Measurements from ENCODE around the gene KRTAP5-11.
"Not testable (repeated sequence)": the region's sequence is repeated elsewhere in the genome, so short reads cannot be mapped to it uniquely, and the experiment has no call there.

Gene KRTAP5-11

GRCh38 chr11:71580057-71581003, 2.3 kb downstream of the KRTAP5-11 start:
- peak; percentile 20 for DNase-seq

GRCh38 chr11:71579513-71579912, 3.2 kb downstream of the KRTAP5-11 start:
- not testable (repeated sequence) for DNase-seq

GRCh38 chr11:71577469-71578004, 5.1 kb downstream of the KRTAP5-11 start:
- no peak for DNase-seq

- DNase-seq, result not testable (repeated sequence)
Observed at GRCh38 chr11:71576688-71577465, 5.8 kb downstream of the KRTAP5-11 start.

- no peak for DNase-seq
Observed at GRCh38 chr11:71575723-71576424, 6.8 kb downstream of the KRTAP5-11 start.

DNA sequence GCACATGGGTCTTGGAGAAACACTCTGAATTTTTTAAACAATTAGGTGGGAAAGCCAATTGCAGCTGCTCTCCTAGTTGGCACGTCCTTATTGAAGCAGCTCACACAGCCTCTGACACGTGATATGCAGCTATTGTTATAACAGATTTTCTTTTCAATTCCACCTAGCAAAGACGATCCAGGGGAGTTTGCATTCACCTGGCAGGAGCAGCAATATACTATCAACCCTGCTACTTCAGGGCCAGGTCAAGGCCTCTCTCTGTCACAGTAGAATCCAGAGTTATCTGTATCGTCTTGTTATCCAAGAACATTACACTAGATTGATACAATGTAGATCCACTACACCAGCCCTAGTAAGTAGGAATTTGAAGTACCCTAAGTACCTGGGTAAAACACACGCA, 8.3 kb downstream of the KRTAP5-11 start:
- no peak for DNase-seq

- no peak for DNase-seq
Observed at GRCh38 chr11:71572811-71573210, 9.9 kb downstream of the KRTAP5-11 start.

DNA sequence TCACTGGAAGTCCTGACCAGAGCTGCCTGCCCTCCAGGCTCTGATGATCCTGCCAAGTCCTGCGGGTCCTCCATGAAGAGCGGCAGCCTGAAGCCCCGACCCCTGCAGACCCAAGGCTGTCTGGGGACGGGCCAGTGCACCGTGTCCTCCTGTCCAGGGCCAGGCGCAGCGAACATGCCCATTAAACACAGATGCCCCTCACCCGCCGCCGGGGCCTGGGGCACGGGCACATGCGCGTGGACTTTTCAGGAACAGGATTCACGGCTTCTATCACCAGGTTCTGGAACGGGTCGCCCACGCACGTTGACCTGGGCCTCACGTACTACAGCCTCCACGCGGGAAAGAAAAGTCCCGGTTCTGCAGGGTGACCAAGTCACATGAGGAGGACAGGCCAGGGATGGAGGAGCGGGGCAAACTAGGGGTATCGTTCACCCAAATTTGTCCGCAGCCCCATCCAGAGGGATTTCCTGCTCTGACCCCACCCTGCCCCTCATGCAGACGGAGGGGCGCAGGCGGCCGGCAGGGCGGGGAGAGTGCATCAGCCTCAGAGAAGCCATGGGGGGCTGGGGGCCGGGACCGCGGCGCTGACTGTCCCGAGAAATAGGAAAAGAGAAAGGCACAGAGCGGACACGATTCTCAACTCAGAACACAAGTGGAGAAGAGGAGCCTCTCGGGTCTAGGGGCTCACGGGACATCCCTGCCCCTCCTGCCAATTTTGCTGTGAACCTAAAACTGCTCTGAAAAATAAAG, 11.4 kb downstream of the KRTAP5-11 start:
- DNase-seq, result not testable (repeated sequence)

- DNase-seq, result no peak
Observed at GRCh38 chr11:71568704-71569349, 13.8 kb downstream of the KRTAP5-11 start.

DNA sequence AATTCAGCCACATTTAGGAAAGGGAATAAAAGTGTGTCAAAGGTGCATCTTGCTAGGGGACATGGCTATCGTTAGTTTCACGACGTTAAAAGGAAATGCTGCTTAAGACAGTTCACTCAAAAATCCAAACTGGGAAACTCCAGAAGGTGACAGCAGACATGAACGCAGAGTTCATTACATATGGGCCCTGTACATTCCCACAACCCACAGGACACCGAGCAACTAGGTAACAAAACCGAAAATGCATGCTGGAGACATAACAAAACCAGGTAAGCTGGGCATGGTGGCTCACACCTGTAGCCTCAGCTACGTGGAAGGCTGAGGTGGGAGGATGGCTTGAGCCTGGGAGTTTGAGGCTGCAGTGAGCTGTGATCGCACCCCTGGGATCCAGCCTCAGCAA, 15.0 kb downstream of the KRTAP5-11 start:
- DNase-seq, result not testable (repeated sequence)

GRCh38 chr11:71566626-71567599, 15.8 kb downstream of the KRTAP5-11 start:
- not testable (repeated sequence) for DNase-seq

DNA sequence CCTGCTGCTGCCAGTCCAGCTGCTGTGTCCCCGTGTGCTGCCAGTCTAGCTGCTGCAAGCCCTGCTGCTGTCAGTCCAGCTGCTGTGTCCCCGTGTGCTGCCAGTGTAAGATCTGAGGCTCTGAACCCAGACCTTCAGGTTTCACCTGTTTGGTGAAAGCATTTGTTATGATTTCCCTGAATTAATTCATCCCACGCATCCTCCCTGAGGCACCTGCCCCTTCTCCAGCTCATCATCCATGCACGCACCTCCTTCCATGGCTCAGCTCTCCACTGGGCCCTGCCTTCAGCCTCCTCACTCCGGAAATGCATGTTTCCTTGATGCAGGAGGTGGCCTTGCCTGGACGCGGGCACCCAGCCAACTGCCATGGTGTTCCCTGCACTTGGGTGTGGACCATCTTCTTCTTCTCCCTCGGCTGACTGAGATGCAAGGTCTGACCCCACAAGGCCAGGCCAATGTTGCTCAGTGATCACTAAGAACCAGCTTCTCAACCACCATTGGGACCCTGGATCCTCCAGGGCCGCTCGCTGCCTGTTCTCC, 16.5 kb downstream of the KRTAP5-11 start:
- no peak for DNase-seq

- no peak for DNase-seq
Observed at GRCh38 chr11:71565263-71565662, 17.4 kb downstream of the KRTAP5-11 start, which contains the start of gene KRTAP5-10. KRTAP5-10 (plus strand) TSS chr11:71565563; CDS start chr11:71565588, 25 bp downstream.

- DNase-seq, result no peak
Observed at GRCh38 chr11:71564430-71564829, 18.2 kb downstream of the KRTAP5-11 start.

GRCh38 chr11:71563406-71563805, 19.3 kb downstream of the KRTAP5-11 start:
- DNase-seq, result peak; percentile 3

DNA sequence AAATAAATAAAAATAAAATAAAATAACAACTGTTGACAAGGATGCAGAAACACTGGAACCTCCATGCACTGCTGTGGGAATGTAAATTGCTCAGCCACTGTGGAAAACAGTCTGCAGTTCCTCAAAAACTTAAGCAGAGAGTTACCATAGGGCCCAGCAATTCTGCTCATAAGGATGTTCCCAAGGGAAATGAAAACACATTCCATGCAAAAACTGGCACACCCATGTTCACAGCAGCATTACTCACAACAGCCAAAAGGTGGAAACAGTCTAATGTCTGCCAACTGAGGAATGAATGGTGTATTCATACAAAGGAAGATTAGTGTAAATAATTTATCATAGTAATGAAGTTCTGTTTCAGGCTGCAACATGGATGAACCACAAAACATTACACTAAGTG, 20.6 kb downstream of the KRTAP5-11 start:
- DNase-seq, result no peak

DNA sequence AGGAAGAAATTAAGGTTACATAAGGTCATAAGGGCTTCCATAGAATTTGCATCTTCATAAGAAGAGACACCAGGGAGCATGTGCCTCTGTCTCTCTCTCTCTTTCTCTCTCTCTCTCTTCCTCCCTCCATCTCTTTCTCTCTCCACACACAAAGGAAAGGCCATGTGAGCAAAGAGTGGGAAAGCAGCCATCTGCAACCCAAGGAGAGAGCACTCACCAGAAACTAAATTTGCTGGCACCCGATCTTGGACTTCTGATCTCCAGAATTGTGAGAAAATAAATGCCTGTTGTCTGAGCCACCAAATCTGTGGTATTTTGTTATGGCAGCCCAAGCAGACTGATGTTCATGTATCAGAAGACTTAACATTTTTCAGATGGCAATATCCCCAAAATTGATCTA, 23.7 kb downstream of the KRTAP5-11 start:
- DNase-seq, result no peak

DNA sequence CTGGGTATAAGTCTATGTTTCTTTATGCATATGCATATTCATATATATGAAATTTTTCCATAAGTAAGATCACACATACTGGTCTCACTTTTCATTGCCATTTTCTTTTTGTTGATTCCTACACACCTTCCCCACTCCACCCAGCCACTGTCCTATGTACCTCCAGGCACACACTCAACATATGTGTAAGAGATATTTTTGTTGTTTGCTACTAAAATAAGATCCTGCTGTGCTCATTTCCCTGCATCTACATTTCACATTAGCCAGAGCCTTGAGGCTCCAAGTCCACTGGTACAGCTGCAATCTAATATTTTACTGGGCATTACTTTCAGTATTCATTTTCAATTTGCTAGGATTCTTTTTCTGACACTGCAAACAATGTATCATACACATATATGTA, 25.4 kb downstream of the KRTAP5-11 start:
- no peak for DNase-seq

DNA sequence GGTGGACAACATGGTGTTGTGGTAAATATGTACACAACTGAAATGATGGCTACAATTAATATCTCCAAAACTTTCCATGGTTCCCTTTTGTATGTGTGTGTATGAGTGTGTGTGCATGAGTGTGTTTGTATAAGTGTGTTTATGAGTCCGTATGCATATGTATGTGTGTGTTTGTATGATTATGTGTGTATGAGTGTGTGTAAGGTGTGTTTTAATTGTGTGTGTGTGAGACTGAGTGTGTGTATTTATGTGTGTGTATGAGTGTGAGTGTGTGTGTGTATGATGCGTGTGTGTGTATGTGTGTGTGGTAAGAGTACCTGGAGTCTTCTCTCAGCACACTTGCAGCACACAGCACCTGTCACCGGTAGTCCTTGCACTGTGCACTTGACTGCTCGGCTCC, 26.7 kb downstream of the KRTAP5-11 start:
- no peak for DNase-seq

DNA sequence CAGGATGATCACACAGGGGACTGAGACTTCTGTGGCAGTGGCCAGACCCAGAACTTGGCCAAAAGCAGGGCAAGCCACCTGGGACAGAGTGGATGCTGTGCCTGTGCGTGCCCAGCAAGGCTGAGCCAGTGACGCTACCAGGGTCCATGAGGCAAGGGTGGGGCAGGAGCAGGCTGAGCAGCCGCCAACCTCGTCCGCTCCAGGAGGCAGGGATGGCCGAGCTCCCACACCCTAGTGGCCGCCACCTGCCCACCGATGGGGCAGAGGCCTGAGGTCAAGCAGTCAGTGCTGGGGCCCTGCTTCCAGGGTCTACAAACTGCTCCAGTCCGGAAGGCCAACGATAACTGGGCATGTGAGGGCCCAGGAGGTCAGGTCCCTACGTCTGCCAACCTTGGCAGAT, 27.2 kb downstream of the KRTAP5-11 start:
- no peak for DNase-seq

Data from activated naive CD4-positive, alpha-beta T cell treated with Interleukin-2 at 50 U/mL for 16 hours (primary cell).